Fibroblast of pulmonary artery (primary cell): ENCODE data around the gene FGD2.
A peak's percentile ranks its signal among the peaks of the same experiment; 100 is the strongest.

Source experiments
- DNase-seq: peaks from one replicate; pipeline ENCODE4 v3.0.0-alpha.2; 2010; ENCODE audit warnings: low read depth
- H3K4me3 ChIP-seq: replicated peaks from 2 replicates; pipeline ENCODE4 v1.5.1; 2011; ENCODE audit warnings: low read depth, mild to moderate bottlenecking, control low read depth, low read length, moderate library complexity
- CTCF ChIP-seq: IDR thresholded peaks from 2 replicates; pipeline ENCODE4 v1.5.1; 2011; ENCODE audit warnings: mild to moderate bottlenecking, control low read depth, low read length, inconsistent platforms; ENCODE audit errors: missing control alignments

The FGD2 gene

DNA sequence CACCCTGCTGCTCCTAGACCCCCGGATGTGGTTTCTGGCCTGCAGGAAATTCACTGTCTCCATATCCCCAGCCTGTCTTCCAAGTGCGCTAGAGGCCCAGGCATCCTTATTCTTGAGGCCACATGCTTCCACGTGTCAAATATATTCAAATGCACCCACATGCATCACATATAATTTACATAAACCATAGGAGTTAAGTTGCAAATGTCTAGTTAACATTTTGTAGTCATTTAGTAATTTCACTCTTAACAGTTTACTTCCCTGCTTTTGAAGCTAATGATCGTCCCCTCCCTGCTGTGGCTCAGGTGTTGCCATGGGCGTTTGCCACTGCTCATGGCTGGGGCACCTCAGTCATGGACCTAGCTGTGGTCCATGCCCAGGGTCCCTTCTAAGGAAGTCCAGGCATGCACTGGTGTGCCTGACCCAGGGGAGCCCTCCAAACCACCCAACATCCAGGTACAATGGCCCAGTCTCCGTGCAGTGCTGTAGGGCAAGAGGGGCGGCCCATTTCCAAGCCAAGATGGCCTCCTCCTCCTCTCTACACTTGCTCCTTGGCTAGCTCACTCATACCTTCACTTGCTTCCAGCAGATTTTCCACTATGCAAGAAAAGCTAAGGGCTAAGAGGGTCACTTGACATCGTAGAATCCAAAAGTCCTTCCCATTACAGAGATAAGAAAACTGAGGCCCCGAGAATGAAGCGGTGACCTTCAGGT is 42.4 kb downstream of the FGD2 start:
- no peak for DNase-seq
- no peak for TF ChIP-seq CTCF

DNA sequence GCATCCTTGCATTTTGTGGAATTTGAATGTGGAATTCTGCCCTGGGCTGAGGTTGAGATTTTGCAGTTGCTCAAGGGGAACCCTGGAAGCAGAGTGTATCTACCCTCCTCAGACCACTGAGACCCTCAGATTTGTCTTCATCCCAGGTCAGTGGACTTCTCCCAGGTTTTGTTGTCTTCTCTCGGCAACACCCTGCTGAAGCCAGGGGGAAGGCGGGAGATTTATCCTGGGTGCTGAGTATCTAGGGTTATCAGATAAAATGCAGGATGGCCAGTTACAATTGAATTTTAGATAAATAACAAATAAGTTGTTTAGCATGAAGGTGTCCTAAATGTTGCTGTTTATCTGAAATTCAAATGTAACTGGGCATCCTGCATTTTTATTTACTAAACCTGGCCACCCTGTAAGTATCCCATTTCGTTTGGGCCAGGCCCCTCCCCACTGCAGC is 43.0 kb downstream of the FGD2 start:
- no peak overlapping the region for H3K4me3 ChIP-seq
- DNase-seq = no peak
- no peak for TF ChIP-seq CTCF

More for the DNA sequence above, 42.4 kb downstream of the FGD2 start:
- H3K4me3 ChIP-seq = no peak overlapping the region

- H3K4me3 ChIP-seq = no peak overlapping the region
- DNase-seq = peak; percentile 95
- TF ChIP-seq CTCF = no peak
These were observed 43.6 kb downstream of the FGD2 start for GRCh38 chr6:37048851-37049757.

DNA sequence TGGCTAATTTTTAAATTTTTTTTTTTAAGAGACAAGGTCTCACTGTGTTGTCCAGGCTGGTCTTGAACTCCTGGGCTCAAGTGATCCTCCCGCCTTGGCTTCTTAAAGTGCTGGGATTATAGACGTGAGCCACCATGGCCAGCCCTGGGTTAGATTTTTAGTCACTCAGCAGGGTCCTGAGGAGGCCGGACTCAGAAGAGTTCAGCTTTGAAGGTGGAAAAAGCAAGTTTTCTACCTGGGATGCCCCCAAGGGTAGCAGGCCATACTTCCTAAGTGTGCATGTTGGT is 44.2 kb downstream of the FGD2 start:
- no peak for TF ChIP-seq CTCF
- H3K4me3 ChIP-seq = no peak overlapping the region

GRCh38 chr6:37050045-37050853 is 44.8 kb downstream of the FGD2 start:
- DNase-seq = no peak
- TF ChIP-seq CTCF = no peak
- no peak overlapping the region for H3K4me3 ChIP-seq

More for the DNA sequence above, 44.2 kb downstream of the FGD2 start:
- no peak for DNase-seq

GRCh38 chr6:37050854-37051137 is 45.3 kb downstream of the FGD2 start:
- no peak overlapping the region for H3K4me3 ChIP-seq
- no peak for DNase-seq
- TF ChIP-seq CTCF = no peak
